Neural cell (in vitro differentiated cells): ENCODE data around the gene PRRG2. TPM values are rescaled to one million over a fixed set of nuclear protein-coding genes. Genes with fewer than 3 reads are reported as not detected.

Experiments
- H2AFZ ChIP-seq: fragments of 200-600, 300-800 bp; sonication (generic), shearing (Covaris generic); 2 replicates; pipeline ENCODE4 v1.6.0; 2014; ENCODE audit warnings: low read depth, mild to moderate bottlenecking, antibody characterized with exemption, low read length, moderate library complexity
- H3F3A ChIP-seq: fragments of 200-600 bp; shearing (Covaris generic); 2 replicates; pipeline ENCODE4 v1.6.1; 2016; ENCODE audit warnings: mild to moderate bottlenecking, moderate library complexity, mixed read lengths, antibody characterized with exemption, low read length; ENCODE audit not compliant: insufficient read depth, poor library complexity, severe bottlenecking
- H3K27ac ChIP-seq: fragments of 200-600, 300-800 bp; sonication (generic), shearing (Covaris generic); 2 replicates; pipeline ENCODE4 v1.5.1; 2014; ENCODE audit warnings: mild to moderate bottlenecking, low read length, moderate library complexity
- H3K27me3 ChIP-seq: fragments of 300-800, 200-600 bp; sonication (generic), shearing (Covaris generic); 2 replicates; pipeline ENCODE4 v1.6.0; 2014; ENCODE audit warnings: mild to moderate bottlenecking, low read depth, low read length, moderate library complexity; ENCODE audit not compliant: insufficient read depth
- H3K36me3 ChIP-seq: fragments of 300-800, 200-600 bp; sonication (generic), shearing (Covaris generic); 2 replicates; pipeline ENCODE4 v1.5.1; 2014; ENCODE audit warnings: mild to moderate bottlenecking, antibody characterized with exemption, low read length, moderate library complexity; ENCODE audit not compliant: insufficient read depth
- H3K4me2 ChIP-seq: fragments of 300-800, 200-600 bp; sonication (generic), shearing (Covaris generic); 2 replicates; pipeline ENCODE4 v1.6.0; 2014; ENCODE audit warnings: mild to moderate bottlenecking, low read length
- H3K4me3 ChIP-seq: fragments of 300-800, 200-600 bp; sonication (generic), shearing (Covaris generic); 2 replicates; pipeline ENCODE4 v1.5.1; 2014; ENCODE audit warnings: mild to moderate bottlenecking, low read length, moderate library complexity
- H3K79me2 ChIP-seq: fragments of 200-600 bp; shearing (Covaris generic); replicated peaks from 2 replicates; pipeline ENCODE4 v1.6.0; 2014; ENCODE audit warnings: mild to moderate bottlenecking, low read length, moderate library complexity; ENCODE audit not compliant: insufficient read depth
- H3K9ac ChIP-seq: fragments of 300-800, 200-600 bp; sonication (generic), shearing (Covaris generic); 2 replicates; pipeline ENCODE4 v1.6.1; 2016; ENCODE audit warnings: mild to moderate bottlenecking, low read length, mixed read lengths
- H3K9me2 ChIP-seq: fragments of 200-600 bp; shearing (Covaris generic); 2 replicates; pipeline ENCODE4 v1.6.1; 2016; ENCODE audit warnings: mild to moderate bottlenecking, low read length, mixed read lengths; ENCODE audit not compliant: insufficient read depth
- H3K9me3 ChIP-seq: fragments of 200-600, 300-800 bp; sonication (generic), shearing (Covaris generic); 2 replicates; pipeline ENCODE4 v1.6.1; 2016; ENCODE audit warnings: mild to moderate bottlenecking, mixed run types, low read length, moderate library complexity, mixed read lengths
- H4K20me1 ChIP-seq: fragments of 200-600 bp; shearing (Covaris generic); 2 replicates; pipeline ENCODE4 v1.6.1; 2016; ENCODE audit warnings: mild to moderate bottlenecking, mixed run types; ENCODE audit not compliant: insufficient read depth
- EP300 ChIP-seq: fragments of 450-650 bp; conservative IDR thresholded peaks from 2 replicates; pipeline ENCODE4 v1.6.1; 2014; ENCODE audit warnings: antibody characterized with exemption, mild to moderate bottlenecking, moderate library complexity; ENCODE audit not compliant: poor library complexity, severe bottlenecking
- EZH2 ChIP-seq: fragments of 200-600, 300-800 bp; shearing (Covaris generic), sonication (generic); IDR thresholded peaks from 2 replicates; pipeline ENCODE4 v1.6.1; 2014; ENCODE audit warnings: antibody characterized with exemption, low read length, borderline replicate concordance, mild to moderate bottlenecking; ENCODE audit not compliant: insufficient read depth, poor library complexity, severe bottlenecking
- MXI1 ChIP-seq: fragments of 450-650 bp; conservative IDR thresholded peaks from 2 replicates; pipeline ENCODE4 v1.6.1; 2014; ENCODE audit warnings: antibody characterized with exemption, mild to moderate bottlenecking; ENCODE audit not compliant: poor library complexity, severe bottlenecking
- POLR2AphosphoS5 ChIP-seq: IDR thresholded peaks from 2 replicates; pipeline ENCODE4 v1.6.1; 2012
- RAD21 ChIP-seq: fragments of 450-650 bp; conservative IDR thresholded peaks from 2 replicates; pipeline ENCODE4 v1.6.1; 2014; ENCODE audit warnings: antibody characterized with exemption, mild to moderate bottlenecking, moderate library complexity
- REST ChIP-seq: IDR thresholded peaks from 2 replicates; pipeline ENCODE4 v1.6.1; 2012; ENCODE audit warnings: borderline replicate concordance
- SMC3 ChIP-seq: fragments of 450-650 bp; conservative IDR thresholded peaks from 2 replicates; pipeline ENCODE4 v1.6.1; 2014; ENCODE audit warnings: antibody characterized with exemption, mild to moderate bottlenecking, moderate library complexity; ENCODE audit not compliant: poor library complexity
- TAF1 ChIP-seq: IDR thresholded peaks from 2 replicates; pipeline ENCODE4 v1.6.1; 2012; ENCODE audit warnings: low read depth
- polyA plus RNA-seq: library from polyadenylated mRNA; depleted of rRNA; stranded (reverse); fragments of >200 nt; gene quantifications from 2 replicates; pipeline ENCODE4 v1.2.3, GENCODE V29; 2014
- TF ChIP-seq, protein P1 (sequence below): fragments of 450-650 bp; IDR thresholded peaks from 2 replicates; pipeline ENCODE4 v1.5.1; 2014; ENCODE audit warnings: antibody characterized with exemption, mild to moderate bottlenecking, moderate library complexity; ENCODE audit not compliant: poor library complexity, severe bottlenecking

The PRRG2 gene
- polyA plus RNA-seq, 1 donor from 2014 or later = not detected

- Histone ChIP-seq H3K79me2 (peaks cover 30% of the 10 kb centered on the region), H3K36me3 (no peaks in the 10 kb centered on the region), H2AFZ (no peak overlapping the region), H3K9me2 (no peaks in the 10 kb centered on the region), H3K4me3 (peak overlapping the region; percentile 77), H4K20me1 (no peaks in the 10 kb centered on the region), H3K27ac (peak overlapping the region; percentile 57), H3K4me2 (peak overlapping the region; percentile 64), H3K9ac (peak overlapping the region; percentile 71), H3F3A (no peaks in the 10 kb centered on the region), H3K27me3 (no peaks in the 10 kb centered on the region), H3K9me3 (no peaks in the 10 kb centered on the region)
- TF ChIP-seq SMC3 (no peak), EZH2 (no peak), EP300 (no peak), POLR2AphosphoS5 (no peak), TAF1 (no peak), MXI1 (no peak), REST (no peak), RAD21 (no peak)
- TF ChIP-seq, protein P1, sequence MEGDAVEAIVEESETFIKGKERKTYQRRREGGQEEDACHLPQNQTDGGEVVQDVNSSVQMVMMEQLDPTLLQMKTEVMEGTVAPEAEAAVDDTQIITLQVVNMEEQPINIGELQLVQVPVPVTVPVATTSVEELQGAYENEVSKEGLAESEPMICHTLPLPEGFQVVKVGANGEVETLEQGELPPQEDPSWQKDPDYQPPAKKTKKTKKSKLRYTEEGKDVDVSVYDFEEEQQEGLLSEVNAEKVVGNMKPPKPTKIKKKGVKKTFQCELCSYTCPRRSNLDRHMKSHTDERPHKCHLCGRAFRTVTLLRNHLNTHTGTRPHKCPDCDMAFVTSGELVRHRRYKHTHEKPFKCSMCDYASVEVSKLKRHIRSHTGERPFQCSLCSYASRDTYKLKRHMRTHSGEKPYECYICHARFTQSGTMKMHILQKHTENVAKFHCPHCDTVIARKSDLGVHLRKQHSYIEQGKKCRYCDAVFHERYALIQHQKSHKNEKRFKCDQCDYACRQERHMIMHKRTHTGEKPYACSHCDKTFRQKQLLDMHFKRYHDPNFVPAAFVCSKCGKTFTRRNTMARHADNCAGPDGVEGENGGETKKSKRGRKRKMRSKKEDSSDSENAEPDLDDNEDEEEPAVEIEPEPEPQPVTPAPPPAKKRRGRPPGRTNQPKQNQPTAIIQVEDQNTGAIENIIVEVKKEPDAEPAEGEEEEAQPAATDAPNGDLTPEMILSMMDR = no peak
Observed at GRCh38 chr19:49579947-49580263, 1.2 kb upstream of the PRRG2 start.

DNA sequence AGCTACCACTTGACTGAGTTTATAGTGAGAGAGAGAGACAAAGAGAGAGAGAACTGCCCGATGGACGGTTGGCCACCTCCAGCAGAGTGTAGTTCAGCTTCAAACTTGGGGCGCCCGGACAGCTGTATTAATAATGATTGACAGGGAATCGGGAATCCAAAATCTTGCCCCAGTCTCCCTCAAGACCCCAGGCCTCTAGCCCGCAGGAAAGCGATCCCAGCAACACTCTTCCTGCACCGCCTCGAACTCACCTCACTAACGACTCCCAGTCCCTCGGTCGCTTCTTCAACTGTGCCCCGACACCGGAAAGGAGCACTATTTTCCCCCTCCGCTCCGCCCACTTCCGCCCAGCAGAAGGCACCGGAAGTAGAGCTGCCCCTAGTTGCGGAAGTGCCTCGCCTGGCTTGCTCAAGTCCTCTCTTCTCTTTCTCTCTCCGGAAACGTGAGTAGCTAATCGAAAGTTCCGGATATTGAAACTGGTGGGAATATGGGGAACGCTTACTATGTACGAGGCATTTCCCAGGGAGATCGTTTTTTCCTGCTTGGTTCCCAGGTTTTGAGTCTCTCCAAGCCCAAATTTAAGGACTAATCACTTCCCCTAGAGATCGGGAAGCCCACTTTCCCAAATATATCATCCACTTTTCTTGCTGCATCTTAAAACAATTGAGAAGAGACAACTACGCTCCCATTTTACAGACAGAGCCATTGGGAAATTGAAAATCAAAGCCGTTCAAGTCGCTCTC, 681 bp upstream of the PRRG2 start, which contains the start of gene NOSIP:
TSS of gene NOSIP (minus strand) at position 293 of the 743 bp plus-strand sequence. CDS start 19,865 bp downstream, outside the sequence.
- Histone ChIP-seq H3K9me2 (no peaks in the 10 kb centered on the region), H3K27ac (peak within 1 kb of the TSS; percentile 57)

More for the DNA sequence above, 681 bp upstream of the PRRG2 start, which contains the start of gene NOSIP:
- no peaks in the 10 kb centered on the region for H4K20me1 ChIP-seq
- no peaks in the 10 kb centered on the region for H3F3A ChIP-seq
- H3K4me3 ChIP-seq = peak within 1 kb of the TSS; percentile 77
- H3K9me3 ChIP-seq = no peaks in the 10 kb centered on the region
- no peaks in the 10 kb centered on the region for H3K27me3 ChIP-seq
- peaks cover 30% of the 10 kb centered on the region for H3K79me2 ChIP-seq
- peak within 1 kb of the TSS; percentile 64 for H3K4me2 ChIP-seq
- no peaks in the 10 kb centered on the region for H3K36me3 ChIP-seq
- TF ChIP-seq POLR2AphosphoS5 (peak; percentile 97), MXI1 (no peak), EP300 (peak; percentile 54), REST (peak; percentile 70), TAF1 (peak; percentile 81), RAD21 (peak; percentile 35), SMC3 (peak; percentile 48), EZH2 (no peak)
- TF ChIP-seq, protein P1 = peak; percentile 23
- H2AFZ ChIP-seq = peak within 1 kb of the TSS; percentile 46
- H3K9ac ChIP-seq = peak within 1 kb of the TSS; percentile 71
